IPS-NIHi7 (cell line): ENCODE measurements around the gene CRIP3.
A peak's percentile ranks its signal among the peaks of the same experiment; 100 is the strongest.

Source experiments
- DNase-seq: peaks from one replicate; pipeline ENCODE4 v3.0.0; 2012; ENCODE audit warnings: mixed read lengths; ENCODE audit errors: extremely low spot score

Gene CRIP3

DNA sequence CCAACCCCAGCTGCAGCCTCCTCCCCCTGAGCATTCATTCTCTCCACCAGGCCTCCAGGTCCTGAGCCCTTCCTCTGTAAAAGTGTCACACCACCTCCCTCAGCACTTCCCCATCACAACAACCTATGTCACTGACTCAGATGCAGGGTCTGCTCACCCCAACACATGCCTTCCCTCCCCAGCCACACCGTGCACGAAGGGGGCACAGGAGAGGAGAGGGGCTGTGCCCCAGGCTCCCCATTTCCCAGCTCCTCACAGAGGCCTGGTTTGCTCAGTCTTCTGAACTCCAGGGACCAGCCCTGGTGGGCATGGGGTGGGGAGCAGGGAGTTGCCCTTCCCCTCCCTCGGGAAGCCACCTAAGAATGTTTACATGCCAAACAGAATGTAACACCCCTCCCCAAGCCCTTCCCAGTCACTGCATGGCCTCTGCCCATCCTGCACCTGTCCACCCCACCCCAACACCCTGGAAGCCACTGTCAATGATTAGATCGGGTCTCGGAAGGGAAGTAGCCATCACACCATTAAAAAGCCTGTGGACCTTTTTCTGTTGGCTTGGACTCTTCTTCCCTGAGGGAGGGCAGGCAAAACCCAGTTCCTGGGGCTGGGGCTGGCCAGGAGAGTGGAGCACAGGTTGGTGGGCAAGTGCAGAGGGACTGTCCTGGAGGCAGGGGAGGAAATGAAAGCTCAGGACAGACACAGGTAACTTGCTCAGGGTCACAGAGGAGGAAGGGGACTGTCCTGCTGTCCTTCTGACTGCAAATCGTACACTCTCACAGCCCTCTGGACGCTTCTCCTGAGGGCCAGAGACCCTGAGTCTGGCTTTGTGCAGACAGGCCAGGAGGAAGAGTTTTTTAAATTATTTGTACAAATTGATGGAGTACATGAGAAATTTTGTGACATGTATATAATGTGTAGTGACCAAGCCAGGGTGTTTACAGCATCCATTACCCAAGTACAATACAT is 20.6 kb downstream of the CRIP3 start:
- DNase-seq: no peak

DNA sequence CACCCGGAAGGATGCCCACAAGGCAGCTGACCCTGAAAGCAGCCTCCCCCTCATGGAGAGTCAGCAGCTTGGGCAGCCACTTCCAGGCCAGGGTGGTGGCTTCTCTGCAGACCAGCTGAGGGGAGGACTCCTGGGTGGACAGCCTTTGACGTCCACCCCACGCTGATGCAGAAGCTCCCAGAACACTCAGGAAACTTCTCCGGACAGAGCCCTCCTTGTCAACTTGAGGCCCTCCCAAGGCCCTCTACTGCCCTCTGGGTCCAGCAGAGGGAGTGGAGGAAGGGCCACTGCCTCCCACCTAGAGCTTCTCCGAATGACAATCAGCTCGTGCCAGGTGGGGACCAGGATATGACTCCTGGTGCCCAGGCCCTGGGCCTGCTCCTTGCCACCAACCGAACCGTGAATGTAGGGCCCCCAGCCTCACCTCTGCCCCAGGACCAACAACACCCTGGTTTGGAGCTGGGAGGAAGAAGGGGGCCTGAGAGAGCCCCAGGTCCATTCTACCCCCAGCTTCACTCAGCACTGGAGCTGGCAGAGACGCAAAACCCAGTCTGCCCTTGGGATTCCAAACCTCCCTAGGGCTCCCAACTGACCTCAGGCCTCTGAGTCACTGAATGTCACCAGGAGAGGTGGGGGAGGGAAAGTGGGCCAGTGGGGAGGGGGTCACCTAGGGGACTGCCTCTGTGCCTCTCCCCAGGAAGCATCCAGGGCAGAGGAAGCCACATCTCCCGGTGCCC is 21.5 kb downstream of the CRIP3 start:
- DNase-seq: peak; percentile 71

DNA sequence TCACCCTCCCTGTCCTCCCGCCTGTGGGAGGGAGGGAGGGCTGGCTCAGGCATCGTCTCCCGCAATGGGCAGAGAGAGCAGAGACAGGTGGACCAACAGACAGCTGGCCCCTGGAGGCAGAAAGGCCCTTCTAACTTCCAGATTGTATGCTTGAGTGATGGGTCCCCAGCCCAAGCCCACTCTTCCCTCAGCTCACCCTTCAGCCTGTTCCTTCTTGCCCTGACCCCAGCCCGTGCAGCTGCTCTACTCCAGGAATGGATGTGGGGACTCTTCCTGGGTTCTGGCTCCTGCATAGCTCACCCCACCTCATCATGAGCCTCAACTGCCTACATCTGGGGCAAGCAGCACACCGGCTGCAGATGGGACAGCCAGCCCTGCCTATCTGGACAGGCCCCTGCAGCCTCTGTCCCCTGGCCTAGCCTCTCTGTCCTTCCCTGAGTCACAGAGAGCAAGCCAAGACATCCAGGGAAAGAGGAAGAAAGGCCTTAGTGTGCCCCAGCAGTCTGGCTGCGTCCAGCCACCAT is 22.1 kb downstream of the CRIP3 start:
- no peak for DNase-seq

DNA sequence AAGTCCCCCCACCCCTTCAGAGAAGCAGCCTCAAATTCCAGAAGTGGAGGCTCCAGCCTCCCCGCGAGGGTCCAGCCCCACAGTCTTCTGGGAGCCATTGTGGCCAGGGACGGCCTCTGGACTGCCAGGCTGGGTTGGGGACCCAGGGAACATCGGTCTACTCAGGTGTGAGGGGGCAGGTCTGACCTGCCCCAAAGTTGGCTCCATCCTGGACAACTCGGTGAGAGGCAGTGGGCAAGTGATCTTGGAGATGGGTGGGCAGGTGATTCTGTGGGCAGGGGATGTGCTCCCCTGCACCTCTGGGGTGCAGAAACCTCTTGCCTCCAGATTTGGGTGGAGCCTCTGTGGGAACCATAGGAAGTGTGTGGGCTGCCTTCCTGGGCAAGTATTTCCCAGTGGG is 22.8 kb downstream of the CRIP3 start:
- no peak for DNase-seq

DNA sequence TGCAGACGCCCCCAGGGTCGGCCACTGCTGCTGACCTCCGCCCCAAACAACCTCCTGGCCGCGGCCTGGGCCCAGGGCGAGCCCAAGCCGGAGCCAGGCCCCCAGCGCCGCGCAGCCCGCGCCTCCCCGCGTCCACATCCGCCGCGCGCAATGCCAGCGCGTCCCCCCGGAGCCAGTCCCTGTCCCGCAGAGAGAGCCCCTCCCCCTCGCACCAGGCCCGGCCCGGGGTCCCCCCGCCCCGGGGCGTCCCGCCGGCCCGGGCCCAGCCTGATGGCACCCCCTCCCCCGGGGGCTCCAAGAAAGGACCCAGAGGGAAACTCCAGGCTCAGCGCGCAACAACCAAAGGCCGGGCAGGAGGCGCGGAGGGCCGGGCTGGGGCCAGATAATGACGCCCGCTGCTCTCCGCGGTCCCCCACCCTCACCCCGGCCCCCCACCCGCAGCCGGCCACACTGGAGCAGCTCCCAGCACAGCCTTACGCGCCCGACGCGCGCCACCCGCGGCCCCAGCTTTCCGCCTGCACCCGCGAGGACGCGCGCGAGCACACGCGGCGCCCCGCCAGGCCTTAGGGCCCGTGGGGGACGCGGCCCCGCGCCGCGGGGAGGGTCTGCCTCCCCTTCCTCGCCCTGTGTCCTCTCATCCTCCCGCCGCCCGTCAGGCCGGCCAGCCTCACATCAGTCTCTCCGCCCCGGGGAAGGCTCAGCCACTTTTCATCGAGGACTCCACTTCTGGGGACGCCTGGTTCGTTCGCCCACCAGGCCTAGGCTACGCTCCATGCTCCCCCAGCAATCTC is 23.4 kb downstream of the CRIP3 start:
- DNase-seq: no peak

DNA sequence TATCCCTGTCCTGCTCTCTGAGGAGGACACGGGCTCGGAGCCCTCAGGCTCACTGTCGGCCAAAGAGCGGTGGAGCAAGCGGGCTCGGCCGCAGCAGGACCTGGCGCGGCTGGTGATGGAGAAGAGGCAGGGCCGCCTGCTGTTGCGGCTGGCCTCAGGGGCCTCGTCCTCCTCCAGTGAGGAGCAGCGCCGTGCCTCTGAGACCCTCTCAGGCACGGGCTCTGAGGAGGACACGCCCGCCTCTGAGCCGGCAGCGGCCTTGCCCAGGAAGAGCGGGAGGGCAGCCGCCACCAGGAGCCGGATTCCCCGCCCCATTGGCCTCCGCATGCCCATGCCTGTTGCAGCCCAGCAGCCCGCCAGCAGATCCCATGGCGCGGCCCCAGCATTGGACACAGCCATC is 24.7 kb downstream of the CRIP3 start:
- DNase-seq: no peak

DNA sequence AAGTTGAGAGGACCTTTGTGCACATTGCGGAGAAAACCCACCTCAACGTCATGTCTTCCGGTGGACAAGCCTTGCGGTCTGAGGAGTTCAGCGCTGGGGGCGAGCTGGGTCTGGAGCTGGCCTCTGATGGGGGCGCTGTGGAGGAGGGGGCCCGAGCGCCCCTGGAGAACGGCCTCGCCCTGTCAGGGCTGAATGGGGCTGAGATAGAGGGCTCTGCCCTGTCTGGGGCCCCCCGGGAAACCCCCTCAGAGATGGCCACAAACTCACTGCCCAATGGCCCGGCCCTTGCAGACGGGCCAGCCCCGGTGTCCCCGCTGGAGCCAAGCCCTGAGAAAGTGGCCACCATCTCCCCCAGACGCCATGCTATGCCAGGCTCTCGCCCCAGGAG is 25.1 kb downstream of the CRIP3 start:
- no peak for DNase-seq

DNA sequence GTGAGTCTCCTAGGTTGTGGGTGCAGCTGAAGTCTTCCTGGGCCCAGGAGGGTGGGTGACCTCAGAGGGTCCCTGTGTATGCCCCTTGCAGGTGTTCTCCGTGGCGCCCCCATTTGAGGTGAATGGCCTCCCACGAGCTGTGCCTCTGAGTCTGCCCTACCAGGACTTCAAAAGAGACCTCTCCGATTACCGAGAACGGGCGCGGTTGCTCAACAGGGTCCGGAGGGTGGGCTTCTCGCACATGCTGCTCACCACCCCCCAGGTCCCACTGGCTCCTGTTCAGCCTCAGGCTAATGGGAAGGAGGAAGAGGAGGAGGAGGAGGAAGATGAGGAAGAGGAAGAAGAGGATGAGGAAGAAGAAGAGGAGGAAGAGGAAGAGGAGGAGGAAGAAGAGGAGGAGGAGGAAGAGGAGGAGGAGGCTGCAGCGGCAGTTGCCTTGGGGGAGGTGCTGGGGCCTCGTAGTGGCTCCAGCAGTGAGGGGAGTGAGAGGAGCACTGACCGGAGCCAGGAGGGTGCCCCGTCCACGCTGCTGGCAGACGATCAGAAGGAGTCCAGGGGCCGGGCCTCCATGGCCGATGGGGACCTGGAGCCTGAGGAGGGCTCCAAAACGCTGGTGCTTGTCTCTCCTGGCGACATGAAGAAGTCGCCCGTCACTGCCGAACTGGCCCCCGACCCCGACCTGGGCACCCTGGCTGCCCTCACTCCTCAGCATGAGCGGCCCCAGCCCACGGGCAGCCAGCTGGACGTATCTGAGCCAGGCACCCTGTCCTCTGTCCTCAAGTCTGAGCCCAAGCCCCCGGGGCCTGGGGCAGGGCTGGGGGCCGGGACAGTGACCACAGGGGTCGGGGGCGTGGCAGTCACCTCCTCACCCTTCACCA is 25.8 kb downstream of the CRIP3 start:
- no peak for DNase-seq

DNA sequence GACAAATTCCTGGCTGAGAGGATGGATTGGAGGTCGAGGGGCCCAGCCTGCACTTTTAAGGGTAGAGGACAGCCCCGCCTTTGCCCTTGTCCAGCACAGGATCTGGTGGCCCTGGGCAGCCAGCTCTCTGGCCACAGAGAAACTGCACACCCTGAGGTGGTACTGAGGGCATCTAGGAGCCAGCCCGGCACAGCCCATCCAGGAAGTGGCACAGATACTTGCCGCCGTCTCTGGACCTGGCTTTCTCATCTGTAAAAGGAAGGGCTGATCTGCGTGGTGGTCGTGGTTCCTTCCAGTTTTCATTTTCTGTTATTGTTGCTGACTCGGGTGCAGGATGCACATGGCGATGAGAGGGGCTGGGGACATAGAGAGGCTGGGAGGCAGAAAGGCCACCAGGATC is 26.6 kb downstream of the CRIP3 start:
- DNase-seq: no peak

DNA sequence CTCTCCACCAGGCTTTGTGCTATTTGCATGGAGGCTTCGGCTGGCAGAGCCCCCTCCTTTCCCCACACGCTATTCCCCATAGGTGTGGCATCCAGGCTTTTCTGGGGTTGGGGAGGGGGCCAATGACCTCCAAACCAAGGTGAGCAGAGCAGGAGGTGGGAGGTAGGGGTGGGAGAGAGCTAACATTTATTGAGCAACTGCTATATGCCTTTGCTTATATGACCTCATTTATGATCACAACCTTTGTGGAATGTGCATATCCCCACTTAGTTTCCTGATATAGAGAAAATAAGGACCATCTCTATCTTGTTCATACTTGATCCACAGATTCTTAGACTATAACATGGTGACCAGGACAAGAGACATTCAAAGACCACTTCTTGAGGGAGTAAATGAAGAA is 28.4 kb downstream of the CRIP3 start:
- no peak for DNase-seq

DNA sequence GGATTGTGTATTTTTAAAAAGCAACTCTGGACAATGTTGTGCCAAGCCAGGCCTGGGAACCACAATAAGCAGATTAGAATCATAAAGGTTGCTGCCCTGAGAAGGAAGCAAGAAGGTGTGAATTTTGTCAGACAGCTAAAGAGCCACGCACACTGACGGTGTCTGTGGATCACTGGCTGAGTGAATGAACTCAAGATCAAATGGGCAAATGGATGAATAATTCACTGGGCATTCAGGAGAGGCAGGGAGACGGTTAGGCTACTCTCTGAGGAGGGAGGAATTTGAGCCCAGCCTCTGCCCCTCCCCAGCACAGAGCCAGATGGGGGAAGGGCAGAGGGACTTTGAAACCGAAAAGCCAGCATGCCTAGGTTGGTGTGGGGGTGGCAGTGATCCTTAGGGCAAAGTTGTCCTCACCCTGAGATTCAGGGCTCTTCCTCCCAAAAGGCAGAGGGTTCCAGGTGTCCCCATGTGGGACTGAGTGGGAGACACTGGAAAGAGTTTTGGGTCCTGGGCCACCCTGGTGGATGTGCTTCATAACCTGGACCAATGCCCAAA is 30.0 kb downstream of the CRIP3 start:
- no peak for DNase-seq

DNA sequence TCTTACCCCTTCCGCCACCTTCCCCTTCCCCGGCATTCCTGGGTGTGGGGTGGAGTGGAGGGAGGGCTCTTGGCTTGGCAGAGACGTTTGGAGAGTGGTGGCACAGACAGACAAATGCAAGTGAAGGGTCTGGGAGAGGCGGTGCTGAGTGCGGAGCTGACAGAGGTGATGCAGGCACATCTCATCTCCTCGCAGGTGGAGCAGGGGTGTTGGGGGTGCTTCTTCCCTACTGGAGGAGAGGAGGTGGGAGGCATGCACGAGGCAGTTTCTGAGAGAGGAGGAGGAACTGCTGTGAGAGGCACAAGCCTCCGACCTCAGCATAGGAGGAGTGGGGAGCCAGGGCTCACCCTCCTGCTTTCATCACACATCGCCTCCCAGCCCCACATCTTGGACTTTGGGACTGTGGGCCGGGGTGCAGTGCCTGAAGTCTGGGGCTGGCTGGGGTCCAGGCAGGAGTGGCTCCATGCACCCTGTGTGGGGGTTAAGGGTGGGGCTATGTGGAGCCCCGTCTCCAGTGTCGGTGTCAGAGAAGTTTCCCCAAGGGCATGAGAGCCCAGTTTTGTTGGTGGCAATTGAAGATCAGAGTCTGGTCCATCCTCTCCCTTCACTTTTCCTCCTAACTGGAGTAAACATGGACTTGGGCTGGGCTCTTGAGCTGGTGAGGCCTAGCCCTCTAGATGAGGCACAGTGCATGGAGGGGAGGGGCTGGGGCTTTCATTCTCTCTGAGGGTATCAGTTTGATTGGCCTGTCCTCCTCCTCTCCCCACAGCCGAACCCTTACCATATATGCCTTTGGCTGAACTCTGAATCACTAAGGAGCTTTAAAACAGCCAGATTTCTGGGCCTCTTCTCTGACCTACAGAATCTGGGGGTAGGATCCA is 30.7 kb downstream of the CRIP3 start:
- no peak for DNase-seq

DNA sequence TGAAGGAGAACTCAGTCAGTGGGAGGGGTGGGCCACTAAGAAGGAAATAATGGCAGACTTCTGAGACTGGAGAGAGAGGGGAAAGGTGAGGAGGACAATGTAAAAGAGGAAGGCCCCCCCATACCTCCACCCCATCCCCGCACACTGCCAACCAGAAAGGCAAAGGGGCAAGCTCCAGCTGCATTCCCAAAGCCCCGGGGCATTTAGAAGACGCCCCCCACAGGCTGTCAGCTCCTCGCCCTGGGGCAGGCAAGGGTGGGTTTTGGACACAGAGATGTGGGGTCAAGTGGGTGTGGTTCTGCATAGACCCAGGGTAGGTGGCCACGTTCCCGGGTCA is 31.4 kb downstream of the CRIP3 start:
- DNase-seq: no peak

DNA sequence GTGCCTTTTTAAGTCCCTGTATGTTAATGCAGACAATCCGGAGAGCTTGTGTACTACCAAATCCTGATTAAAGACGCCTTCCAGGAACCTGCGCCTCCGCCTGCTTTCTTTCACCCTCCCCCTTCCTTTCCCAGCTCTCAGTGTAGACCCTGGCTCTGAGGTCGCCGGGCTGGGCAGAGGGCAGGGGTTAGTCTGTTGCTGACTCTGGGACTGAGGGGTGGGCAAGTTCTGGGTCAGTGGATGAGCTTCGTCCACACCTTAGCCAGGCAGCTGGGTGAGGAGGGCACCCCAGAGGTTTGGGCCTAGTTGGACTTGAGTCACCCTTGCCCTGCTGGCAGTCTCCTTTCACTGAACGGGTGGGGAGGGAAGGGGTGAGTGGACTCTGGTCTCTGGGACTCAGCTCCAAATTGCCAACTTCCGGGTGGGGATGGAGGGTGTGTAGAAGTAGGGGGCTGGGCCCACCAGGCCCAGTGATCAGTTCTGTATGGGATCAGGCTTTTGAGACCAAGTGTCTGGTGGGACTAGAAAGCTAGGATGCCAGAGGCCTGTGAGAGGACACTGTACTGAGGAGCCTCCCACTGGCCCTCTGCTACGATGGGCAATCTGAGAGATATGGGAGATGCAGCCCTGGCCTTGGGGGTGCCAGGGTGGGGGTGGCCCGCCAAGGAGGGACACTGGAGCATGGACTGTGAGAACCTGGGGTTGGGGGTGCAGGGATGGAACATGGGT is 31.9 kb downstream of the CRIP3 start:
- no peak for DNase-seq

DNA sequence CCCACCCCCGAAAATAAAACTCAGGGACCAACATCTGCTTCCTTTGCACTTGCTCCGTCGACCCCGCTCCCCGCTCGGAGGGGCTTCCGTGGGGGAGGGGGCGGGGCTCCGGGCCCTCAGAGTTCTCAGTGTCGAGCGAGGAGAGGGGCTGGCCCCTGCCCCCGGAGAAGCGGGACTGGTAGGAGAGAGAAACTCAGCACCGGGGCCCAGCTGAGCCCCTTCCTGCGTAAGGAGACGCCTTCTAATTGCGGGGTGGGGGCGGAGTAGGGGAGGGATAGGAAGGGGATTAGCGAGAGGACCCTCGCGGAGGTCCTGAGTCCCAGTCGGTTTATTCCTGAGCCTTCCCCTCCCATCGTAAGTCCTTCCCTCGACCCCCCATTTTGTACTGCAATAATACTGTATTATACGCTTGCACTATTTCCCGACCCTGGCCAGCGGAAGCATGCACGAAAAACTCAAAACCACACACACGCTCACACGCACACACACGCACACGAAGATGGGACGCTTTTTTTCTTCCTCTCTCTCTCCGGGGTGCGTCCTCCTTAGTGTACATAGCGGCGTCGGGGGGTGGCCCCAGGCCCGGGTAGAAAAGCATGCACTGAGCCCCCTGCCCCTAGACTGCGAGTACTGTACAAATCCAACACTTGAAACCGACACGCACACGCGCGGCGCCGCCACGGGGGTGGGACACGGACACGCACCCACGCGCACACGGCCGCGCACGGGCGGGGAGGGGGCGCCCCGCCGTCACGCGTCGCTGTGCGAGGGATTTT is 32.6 kb downstream of the CRIP3 start:
- DNase-seq: peak; percentile 52

DNA sequence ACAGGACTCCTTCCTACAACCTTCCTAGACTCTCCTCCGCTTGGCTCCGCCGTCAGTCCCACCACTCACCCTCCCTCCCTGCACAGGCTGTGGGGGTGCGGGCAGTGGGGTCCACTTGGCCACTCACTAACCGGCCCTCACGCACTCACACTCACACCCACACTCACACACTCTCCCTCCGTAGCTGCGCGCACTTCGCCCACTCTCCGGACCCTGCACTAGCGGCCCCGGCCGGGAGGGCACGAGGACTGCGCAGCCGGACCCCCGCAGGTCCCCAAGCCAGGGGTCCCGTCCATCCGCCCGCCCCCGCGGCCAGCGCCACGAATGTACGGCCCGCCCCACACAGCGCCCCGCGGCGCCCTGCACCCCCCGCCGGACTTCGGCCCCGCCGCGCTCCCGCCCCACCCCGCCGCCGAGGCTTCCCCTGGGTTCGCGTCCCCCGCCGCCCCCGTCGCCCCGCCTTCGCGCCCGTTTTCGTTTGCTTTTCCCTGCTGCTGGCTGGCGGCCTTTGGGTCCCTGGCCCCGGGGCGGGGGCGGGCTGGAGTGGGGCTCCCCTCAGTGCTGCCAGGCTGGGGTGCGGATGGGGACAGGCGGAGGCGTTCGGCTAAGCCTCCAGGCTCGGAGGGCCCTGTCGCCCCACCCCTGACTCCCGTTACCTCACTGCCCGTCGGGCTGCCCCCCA is 33.6 kb downstream of the CRIP3 start:
- DNase-seq: no peak

DNA sequence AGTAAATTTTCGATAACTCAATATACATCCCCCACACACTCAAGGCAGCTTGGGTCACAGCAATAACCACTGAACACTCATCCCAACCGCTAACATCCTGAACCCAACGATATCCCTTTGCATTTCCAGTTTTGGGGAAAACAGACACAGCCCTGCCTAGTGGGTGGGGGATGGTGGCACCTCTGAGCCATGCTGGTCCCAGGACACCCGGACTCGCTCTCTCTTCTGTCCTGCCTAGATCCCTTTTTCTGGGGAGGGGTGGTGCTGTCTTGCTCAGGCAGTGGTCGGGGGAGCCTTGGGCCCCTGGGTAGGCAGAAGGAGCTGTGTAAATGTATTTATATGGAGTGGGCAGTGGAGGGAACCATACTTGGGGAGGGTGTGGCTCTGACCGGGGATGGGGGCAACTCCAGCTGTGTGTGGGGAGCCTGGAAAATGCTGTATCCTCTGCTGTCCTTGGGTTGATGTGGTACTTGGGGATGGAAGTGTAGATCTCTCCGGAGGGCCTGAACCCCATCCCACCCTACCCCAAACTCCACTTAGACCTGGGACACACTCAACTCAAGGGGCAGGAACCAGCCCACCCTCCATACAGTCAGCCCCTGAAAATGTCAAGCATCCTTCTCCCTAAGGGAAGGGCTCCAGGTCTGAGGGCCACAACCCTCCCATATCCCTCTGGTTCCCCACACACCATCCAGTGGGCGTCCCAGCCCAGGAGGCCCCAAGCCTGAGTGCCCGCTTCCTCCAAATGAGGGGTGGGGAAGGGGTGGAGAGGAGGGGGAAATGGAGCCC is 34.3 kb downstream of the CRIP3 start:
- no peak for DNase-seq
